Adrenal gland (tissue), 5 donors: ENCODE measurements around the gene FNDC3B.

Experiments used
- CTCF ChIP-seq, 6 experiments: fragments of 450-650 bp in 4 of 6; fragments of 200-600 bp in 2 of 6; sonication (generic) in 1 of 6; IDR thresholded peaks; 1 replicate in 5 of 6; 2 replicates in 1 of 6; pipeline versions ENCODE4 v1.5.1 to v1.8.0; 2016 to 2021; ENCODE audit warnings: antibody characterized with exemption in 6 of 6, mild to moderate bottlenecking in 2 of 6, moderate library complexity in 1 of 6
- POLR2A ChIP-seq, 2 donors: fragments of 450-650 bp; IDR thresholded peaks; one replicate each; pipeline ENCODE4 v1.6.1; 2017; ENCODE audit warnings: antibody characterized with exemption in 2 of 2, mild to moderate bottlenecking in 2 of 2, moderate library complexity in 1 of 2
- donor health status: DM: no; HTN: no; CAD: no.

- TF ChIP-seq CTCF (IDR thresholded peaks at IDR 0.05) (no peak), POLR2A (IDR thresholded peaks at IDR 0.05) (no peak)
Measured at GRCh38 chr3:172298247-172298646, 258.9 kb downstream of the FNDC3B start.
